ENCODE data around the gene BRCA1.
"Not testable (repeated sequence)": the region's sequence is repeated elsewhere in the genome, so short reads cannot be mapped to it uniquely, and the experiment has no call there.

The BRCA1 gene

GRCh38 chr17:43068570-43069367, 56.4 kb downstream of the BRCA1 start:
- Histone ChIP-seq H3K9me3 (ENCODE audit: control insufficient read depth, insufficient read depth, low read length) (no peaks in the 10 kb centered on the region), H3K27me3 (ENCODE audit: control insufficient read depth, insufficient read depth, low read length) (no peaks in the 10 kb centered on the region), H3K27ac (ENCODE audit: low read depth, low read length) (no peak overlapping the region), H3K36me3 (ENCODE audit: control insufficient read depth, insufficient read depth, low read length) (peaks cover 36% of the 10 kb centered on the region), H3K9ac (ENCODE audit: low read depth, low read length) (0 out of 2 replicates have a peak overlapping the region, but pooled peaks have one; percentile 10), H3K4me3 (ENCODE audit: low read depth, low read length) (no peak overlapping the region), H3K4me1 (ENCODE audit: control insufficient read depth, insufficient read depth, low read length) (peaks cover 13% of the 10 kb centered on the region)

DNA sequence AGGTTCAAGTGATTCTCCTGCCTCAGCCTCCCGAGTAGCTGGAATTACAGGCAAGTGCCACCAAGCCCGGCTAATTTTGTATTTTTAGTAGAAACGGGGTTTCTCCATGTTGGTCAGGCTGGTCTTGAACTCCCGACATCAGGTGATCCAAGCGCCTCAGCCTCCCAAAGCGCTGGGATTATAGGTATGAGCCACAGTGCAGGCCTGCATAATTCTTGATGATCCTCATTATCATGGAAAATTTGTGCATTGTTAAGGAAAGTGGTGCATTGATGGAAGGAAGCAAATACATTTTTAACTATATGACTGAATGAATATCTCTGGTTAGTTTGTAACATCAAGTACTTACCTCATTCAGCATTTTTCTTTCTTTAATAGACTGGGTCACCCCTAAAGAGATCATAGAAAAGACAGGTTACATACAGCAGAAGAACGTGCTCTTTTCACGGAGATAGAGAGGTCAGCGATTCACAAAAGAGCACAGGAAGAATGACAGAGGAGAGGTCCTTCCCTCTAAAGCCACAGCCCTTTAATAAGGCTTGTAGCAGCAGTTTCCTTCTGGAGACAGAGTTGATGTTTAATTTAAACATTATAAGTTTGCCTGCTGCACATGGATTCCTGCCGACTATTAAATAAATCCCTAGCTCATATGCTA, 62.1 kb downstream of the BRCA1 start:
- peaks cover 19% of the 10 kb centered on the region for H3K4me1 ChIP-seq (ENCODE audit: control insufficient read depth, insufficient read depth, low read length)
- peaks cover 21% of the 10 kb centered on the region for H3K36me3 ChIP-seq (ENCODE audit: control insufficient read depth, insufficient read depth, low read length)
- no peaks in the 10 kb centered on the region for H3K9me3 ChIP-seq (ENCODE audit: control insufficient read depth, insufficient read depth, low read length)
- no peak overlapping the region for H3K9ac ChIP-seq (ENCODE audit: low read depth, low read length)
- no peaks in the 10 kb centered on the region for H3K27me3 ChIP-seq (ENCODE audit: control insufficient read depth, insufficient read depth, low read length)
- H3K4me3 ChIP-seq (ENCODE audit: low read depth, low read length) = no peak overlapping the region
- H3K27ac ChIP-seq (ENCODE audit: low read depth, low read length) = peak overlapping the region; percentile 62

DNA sequence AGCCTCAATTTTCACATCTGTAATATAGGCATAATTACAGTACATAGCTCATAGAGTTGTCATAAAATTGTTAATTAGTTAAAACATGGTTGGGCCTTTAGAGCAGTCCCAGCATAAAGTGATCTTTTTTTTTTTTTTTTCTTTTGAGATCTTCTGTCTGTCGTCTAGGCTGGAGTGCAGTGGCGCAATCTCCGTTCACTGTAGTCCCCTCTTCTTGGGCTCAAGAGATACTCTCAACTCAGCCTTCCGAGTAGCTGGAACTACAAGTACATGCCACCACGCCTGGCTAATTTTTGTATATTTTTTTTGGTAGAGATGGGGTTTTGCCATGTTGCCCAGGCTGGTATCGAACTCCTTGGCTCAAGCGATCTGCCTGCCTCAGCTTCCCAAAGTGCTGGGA, 69.1 kb downstream of the BRCA1 start:
- Histone ChIP-seq H3K4me3 (ENCODE audit: low read depth, low read length) (no peak overlapping the region), H3K4me1 (ENCODE audit: control insufficient read depth, insufficient read depth, low read length) (no peaks in the 10 kb centered on the region), H3K27ac (ENCODE audit: low read depth, low read length) (no peak overlapping the region), H3K36me3 (ENCODE audit: control insufficient read depth, insufficient read depth, low read length) (peaks cover 49% of the 10 kb centered on the region), H3K9ac (ENCODE audit: low read depth, low read length) (no peak overlapping the region), H3K9me3 (ENCODE audit: control insufficient read depth, insufficient read depth, low read length) (no peaks in the 10 kb centered on the region), H3K27me3 (ENCODE audit: control insufficient read depth, insufficient read depth, low read length) (no peaks in the 10 kb centered on the region)

DNA sequence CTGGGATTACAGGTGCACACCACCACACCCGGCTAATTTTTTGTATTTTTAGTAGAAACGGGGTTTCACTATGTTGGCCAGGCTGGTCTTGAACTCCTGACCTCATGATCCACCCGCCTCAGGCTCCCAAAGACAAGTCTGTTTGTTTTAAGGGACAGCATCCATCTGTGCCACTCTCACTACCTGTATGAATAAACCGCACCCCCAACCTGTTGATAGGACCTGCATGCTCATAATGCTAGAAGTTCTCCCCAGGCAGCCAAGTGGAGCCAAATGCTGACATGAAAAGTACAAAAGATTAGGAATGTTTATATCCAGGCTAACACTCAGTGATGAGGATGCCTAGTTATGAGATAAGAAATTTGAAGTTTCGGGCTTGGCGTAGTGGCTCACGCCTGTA, 72.2 kb downstream of the BRCA1 start:
- H3K9ac ChIP-seq (ENCODE audit: low read depth, low read length); H3K4me3 ChIP-seq (ENCODE audit: low read depth, low read length); H3K9me3 ChIP-seq (ENCODE audit: control insufficient read depth, insufficient read depth, low read length); H3K27ac ChIP-seq (ENCODE audit: low read depth, low read length); H3K4me1 ChIP-seq (ENCODE audit: control insufficient read depth, insufficient read depth, low read length); H3K27me3 ChIP-seq (ENCODE audit: control insufficient read depth, insufficient read depth, low read length): not testable (repeated sequence)
- H3K36me3 ChIP-seq (ENCODE audit: control insufficient read depth, insufficient read depth, low read length) = peaks cover 61% of the 10 kb centered on the region

DNA sequence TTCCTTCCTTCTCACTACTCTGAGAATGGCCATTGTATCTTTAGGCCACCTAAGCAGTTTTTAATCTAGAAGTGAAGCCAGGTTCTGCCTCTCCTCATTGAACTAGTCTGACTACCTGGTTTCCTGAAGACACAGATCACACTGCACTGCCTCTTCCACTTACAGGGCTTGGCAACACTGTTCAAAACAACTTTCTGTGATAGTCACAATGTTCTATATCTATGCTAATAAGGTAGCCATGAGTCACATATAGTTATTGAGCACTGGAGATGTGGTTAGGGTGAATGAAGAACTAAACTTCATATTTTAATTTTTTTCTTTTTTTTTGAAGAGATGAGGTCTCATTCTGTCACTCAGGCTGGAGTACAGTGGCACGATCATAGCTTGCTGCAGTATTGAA, 73.2 kb downstream of the BRCA1 start:
- Histone ChIP-seq H3K27me3 (ENCODE audit: control insufficient read depth, insufficient read depth, low read length) (no peaks in the 10 kb centered on the region), H3K9me3 (ENCODE audit: control insufficient read depth, insufficient read depth, low read length) (no peaks in the 10 kb centered on the region), H3K4me3 (ENCODE audit: low read depth, low read length) (no peak overlapping the region), H3K36me3 (ENCODE audit: control insufficient read depth, insufficient read depth, low read length) (peaks cover 67% of the 10 kb centered on the region), H3K27ac (ENCODE audit: low read depth, low read length) (no peak overlapping the region), H3K9ac (ENCODE audit: low read depth, low read length) (no peak overlapping the region), H3K4me1 (ENCODE audit: control insufficient read depth, insufficient read depth, low read length) (no peaks in the 10 kb centered on the region)

- Histone ChIP-seq H3K27me3 (ENCODE audit: control insufficient read depth, insufficient read depth, low read length) (no peaks in the 10 kb centered on the region), H3K9me3 (ENCODE audit: control insufficient read depth, insufficient read depth, low read length) (no peaks in the 10 kb centered on the region), H3K27ac (ENCODE audit: low read depth, low read length) (no peak overlapping the region), H3K36me3 (ENCODE audit: control insufficient read depth, insufficient read depth, low read length) (peaks cover 35% of the 10 kb centered on the region), H3K4me1 (ENCODE audit: control insufficient read depth, insufficient read depth, low read length) (peaks cover 38% of the 10 kb centered on the region), H3K4me3 (ENCODE audit: low read depth, low read length) (no peak overlapping the region), H3K9ac (ENCODE audit: low read depth, low read length) (no peak overlapping the region)
These were observed 81.1 kb downstream of the BRCA1 start for GRCh38 chr17:43044024-43044423.

DNA sequence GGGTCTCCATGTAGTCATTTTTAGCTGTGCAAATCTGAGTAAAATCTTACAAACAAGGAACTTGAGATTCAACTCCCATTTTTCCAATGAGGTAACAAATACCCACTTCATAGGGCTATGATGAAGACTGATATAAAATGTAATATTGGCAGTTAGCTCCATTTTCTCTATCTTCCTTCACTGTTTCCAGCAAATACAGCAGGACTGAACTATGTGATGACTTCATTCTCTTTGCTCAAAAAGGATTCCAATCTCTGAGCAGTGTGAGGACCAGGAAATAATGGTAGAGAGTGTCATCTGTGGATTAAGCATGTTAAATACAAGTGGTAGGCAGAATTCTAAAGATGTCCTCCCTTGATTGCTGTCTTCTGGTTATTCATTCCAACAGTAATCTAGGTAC, 81.9 kb downstream of the BRCA1 start:
- Histone ChIP-seq H3K9ac (ENCODE audit: low read depth, low read length) (no peak overlapping the region), H3K36me3 (ENCODE audit: control insufficient read depth, insufficient read depth, low read length) (peaks cover 30% of the 10 kb centered on the region), H3K27ac (ENCODE audit: low read depth, low read length) (peak overlapping the region; percentile 87), H3K4me1 (ENCODE audit: control insufficient read depth, insufficient read depth, low read length) (peaks cover 38% of the 10 kb centered on the region), H3K27me3 (ENCODE audit: control insufficient read depth, insufficient read depth, low read length) (no peaks in the 10 kb centered on the region), H3K4me3 (ENCODE audit: low read depth, low read length) (no peak overlapping the region), H3K9me3 (ENCODE audit: control insufficient read depth, insufficient read depth, low read length) (no peaks in the 10 kb centered on the region)

DNA sequence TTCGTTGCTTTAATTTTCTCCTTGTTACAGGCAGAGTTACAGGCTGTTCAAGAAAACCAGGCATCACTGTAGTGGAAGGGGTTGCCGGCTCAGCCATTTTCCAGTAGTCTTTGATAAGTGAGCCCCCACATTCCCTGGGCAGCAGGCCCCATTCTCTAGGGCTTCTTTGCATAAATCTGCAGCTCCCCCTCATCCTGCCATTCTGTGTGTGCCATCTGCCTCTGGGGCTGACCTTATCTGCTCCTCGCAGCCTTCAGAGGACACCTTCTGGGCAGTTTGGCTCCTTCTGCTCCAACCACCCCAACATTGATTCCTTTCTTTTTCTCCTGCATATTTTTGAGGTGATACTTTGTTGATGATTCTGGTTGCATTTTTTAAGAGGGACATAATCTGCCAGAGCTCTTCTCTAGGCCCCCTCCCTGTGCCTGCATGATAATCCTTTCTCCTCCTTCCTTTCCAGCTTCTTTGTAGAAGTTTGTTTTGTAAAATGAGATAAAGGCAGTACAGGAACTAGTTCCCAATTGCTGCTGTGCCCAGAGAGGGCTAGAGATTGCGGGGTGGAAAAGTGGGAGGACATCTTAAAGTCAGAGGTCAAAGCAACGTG, 83.0 kb downstream of the BRCA1 start:
- peaks cover 25% of the 10 kb centered on the region for H3K36me3 ChIP-seq (ENCODE audit: control insufficient read depth, insufficient read depth, low read length)
- peak overlapping the region; percentile 17; the same call in 1 of the 2 replicates for H3K9ac ChIP-seq (ENCODE audit: low read depth, low read length)
- H3K4me3 ChIP-seq (ENCODE audit: low read depth, low read length) = no peak overlapping the region

GRCh38 chr17:43040655-43041054, 84.5 kb downstream of the BRCA1 start:
- Histone ChIP-seq H3K36me3 (ENCODE audit: control insufficient read depth, insufficient read depth, low read length) (peaks cover 19% of the 10 kb centered on the region; the same call in 1 of the 2 replicates), H3K9me3 (ENCODE audit: control insufficient read depth, insufficient read depth, low read length) (no peaks in the 10 kb centered on the region), H3K4me1 (ENCODE audit: control insufficient read depth, insufficient read depth, low read length) (peaks cover 51% of the 10 kb centered on the region), H3K27ac (ENCODE audit: low read depth, low read length) (peak overlapping the region; percentile 79), H3K27me3 (ENCODE audit: control insufficient read depth, insufficient read depth, low read length) (no peaks in the 10 kb centered on the region), H3K4me3 (ENCODE audit: low read depth, low read length) (no peak overlapping the region), H3K9ac (ENCODE audit: low read depth, low read length) (no peak overlapping the region)

More for the DNA sequence above, 83.0 kb downstream of the BRCA1 start:
- Histone ChIP-seq H3K4me1 (ENCODE audit: control insufficient read depth, insufficient read depth, low read length) (peaks cover 38% of the 10 kb centered on the region), H3K27me3 (ENCODE audit: control insufficient read depth, insufficient read depth, low read length) (no peaks in the 10 kb centered on the region), H3K27ac (ENCODE audit: low read depth, low read length) (peak overlapping the region; percentile 87), H3K9me3 (ENCODE audit: control insufficient read depth, insufficient read depth, low read length) (no peaks in the 10 kb centered on the region)

DNA sequence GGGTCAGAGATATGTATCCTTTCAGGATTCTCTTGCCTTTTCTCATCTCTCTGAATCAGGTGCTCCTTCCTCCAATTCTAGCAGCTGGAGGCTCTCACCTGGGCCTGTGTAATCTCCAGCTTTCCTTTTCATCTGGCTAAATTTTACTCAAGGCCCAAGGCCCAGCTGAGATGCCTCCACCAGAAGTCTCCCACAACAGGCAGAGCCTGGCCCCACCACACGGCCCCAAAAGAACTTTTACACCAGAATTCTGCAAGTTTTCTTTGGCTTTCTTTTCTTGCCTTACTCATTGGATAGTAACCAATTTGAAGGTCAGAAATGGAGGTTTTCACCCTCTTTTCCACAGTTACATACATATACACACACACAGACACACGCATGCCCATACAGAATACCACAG, 85.5 kb downstream of the BRCA1 start:
- no peaks in the 10 kb centered on the region for H3K9me3 ChIP-seq (ENCODE audit: control insufficient read depth, insufficient read depth, low read length)
- no peaks in the 10 kb centered on the region for H3K27me3 ChIP-seq (ENCODE audit: control insufficient read depth, insufficient read depth, low read length)
- no peak overlapping the region for H3K27ac ChIP-seq (ENCODE audit: low read depth, low read length)
- H3K9ac ChIP-seq (ENCODE audit: low read depth, low read length) = no peak overlapping the region
- peaks cover 61% of the 10 kb centered on the region for H3K4me1 ChIP-seq (ENCODE audit: control insufficient read depth, insufficient read depth, low read length)
- peaks cover 10% of the 10 kb centered on the region; the same call in 1 of the 2 replicates for H3K36me3 ChIP-seq (ENCODE audit: control insufficient read depth, insufficient read depth, low read length)
- no peak overlapping the region for H3K4me3 ChIP-seq (ENCODE audit: low read depth, low read length)

DNA sequence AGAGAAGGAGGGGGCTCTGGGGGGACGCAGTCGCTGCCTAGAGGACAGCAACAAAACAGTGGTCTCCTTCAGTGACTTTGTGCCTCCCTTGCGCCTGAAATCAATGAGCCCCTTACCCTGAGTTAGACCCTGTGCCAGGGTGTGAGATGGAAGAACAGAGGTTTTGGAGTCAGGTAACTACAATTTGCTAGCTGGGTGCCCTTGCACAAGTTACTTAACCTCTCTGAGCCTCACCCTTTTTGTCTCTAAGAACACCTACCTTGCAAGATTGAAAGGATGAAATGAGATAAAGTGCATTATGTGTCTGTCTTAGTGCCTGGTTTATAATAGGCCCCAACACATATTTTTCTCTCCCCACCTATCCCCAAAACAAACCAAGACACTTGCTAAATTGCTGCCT, 90.3 kb downstream of the BRCA1 start:
- H3K4me3 ChIP-seq (ENCODE audit: low read depth, low read length) = peak overlapping the region; percentile 25; the same call in 1 of the 2 replicates
- H3K4me1 ChIP-seq (ENCODE audit: control insufficient read depth, insufficient read depth, low read length) = peaks cover 48% of the 10 kb centered on the region
- H3K9me3 ChIP-seq (ENCODE audit: control insufficient read depth, insufficient read depth, low read length) = no peaks in the 10 kb centered on the region
- H3K36me3 ChIP-seq (ENCODE audit: control insufficient read depth, insufficient read depth, low read length) = no peaks in the 10 kb centered on the region
- peak overlapping the region; percentile 81 for H3K27ac ChIP-seq (ENCODE audit: low read depth, low read length)
- no peak overlapping the region for H3K9ac ChIP-seq (ENCODE audit: low read depth, low read length)
- no peaks in the 10 kb centered on the region for H3K27me3 ChIP-seq (ENCODE audit: control insufficient read depth, insufficient read depth, low read length)

Measured in HUES48 (cell line).